Breast epithelium (tissue), 3 donors: ENCODE results near the gene ZNF175.

Source experiments
- CTCF ChIP-seq, 3 donors: fragments of 450-650 bp; IDR thresholded peaks; one replicate each; pipeline ENCODE4 v1.5.1; 2016 to 2017; ENCODE audit warnings: antibody characterized with exemption in 3 of 3, mild to moderate bottlenecking in 3 of 3, moderate library complexity in 3 of 3
- POLR2A ChIP-seq: fragments of 450-650 bp; IDR thresholded peaks from one replicate; pipeline ENCODE4 v1.6.1; 2016; ENCODE audit warnings: antibody characterized with exemption, mild to moderate bottlenecking, moderate library complexity
- POLR2AphosphoS5 ChIP-seq, 3 donors: sonication (generic); formaldehyde crosslinking; IDR thresholded peaks; one replicate each; pipeline ENCODE4 v1.6.1; 2017; ENCODE audit warnings: antibody characterized with exemption in 3 of 3

- TF ChIP-seq CTCF (IDR thresholded peaks at IDR 0.05) (no peak), POLR2A (no peak), POLR2AphosphoS5 (IDR thresholded peaks at IDR 0.05) (no peak)
Measured at GRCh38 chr19:51546107-51546649, 24.9 kb upstream of the ZNF175 start.
